Measurements from ENCODE around the gene MAFF.

Gene MAFF

DNA sequence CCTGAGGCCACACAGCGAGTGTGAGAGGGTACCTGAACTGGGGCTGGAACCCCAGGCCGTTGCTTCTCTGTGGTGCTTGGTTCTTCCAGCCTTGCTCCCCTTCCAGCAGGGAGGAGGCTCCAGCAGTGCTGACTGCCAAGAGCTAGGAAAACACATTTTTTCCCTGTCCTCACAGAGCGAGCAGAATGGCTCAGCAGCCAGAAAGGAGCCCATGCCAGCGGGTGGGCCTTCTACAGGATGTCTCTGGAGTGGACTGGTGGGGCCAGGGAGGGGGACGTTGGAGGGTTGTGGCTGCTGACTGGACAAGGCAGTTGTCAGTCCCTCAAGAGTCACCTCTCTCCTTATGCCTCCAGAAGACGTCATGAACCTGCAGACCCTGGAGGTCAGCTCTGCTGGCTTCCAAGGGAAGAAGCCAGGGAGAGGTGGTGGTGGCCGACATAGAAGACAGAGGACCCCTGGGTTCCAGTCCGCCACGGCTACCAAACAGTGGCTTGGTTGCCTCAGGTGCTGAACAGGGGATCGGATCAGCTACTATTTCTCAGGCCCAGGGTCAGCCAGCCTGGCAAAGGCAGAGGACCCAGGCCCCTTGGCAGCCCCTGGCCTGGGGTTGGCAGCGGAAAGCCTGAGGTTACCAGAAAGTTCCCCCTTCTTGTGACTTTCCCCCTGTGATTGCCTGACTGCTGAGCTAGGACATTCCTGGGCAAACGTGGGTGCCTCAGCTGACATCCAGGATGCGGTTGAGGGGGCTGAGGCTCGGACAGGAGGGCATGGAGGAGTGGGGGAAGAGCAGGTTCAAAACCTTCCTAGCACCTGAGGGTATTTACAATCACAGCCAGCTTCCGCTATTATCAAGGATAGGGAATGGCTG lies 3.7 kb downstream of the MAFF start:
- DNase-seq: no peak

DNA sequence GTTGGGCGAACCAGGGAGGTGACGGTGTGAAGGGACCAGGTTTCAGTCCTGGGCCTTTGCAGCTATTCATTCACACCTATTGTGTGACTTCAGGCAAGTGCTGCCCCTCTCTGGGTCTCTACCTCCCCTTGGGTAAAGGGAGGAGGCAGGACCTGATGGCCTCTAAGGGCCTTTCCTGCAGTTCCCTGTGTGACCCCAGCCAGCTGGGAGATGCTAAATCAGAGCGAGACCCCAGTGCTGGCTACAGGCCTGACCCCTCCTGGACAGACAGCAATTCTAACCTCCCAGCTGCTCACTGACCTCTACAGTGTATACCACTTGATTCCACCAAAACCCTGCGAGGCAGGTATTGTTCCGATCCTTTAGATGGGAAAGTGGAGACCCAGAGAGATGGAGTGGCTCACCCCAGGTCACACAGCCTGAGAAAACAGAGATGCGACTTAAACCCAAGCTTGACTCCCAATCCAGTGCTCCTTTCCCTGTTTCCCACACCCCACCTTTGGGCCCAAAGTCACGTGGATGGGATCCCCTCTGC lies 6.2 kb downstream of the MAFF start:
- no peak for DNase-seq

DNA sequence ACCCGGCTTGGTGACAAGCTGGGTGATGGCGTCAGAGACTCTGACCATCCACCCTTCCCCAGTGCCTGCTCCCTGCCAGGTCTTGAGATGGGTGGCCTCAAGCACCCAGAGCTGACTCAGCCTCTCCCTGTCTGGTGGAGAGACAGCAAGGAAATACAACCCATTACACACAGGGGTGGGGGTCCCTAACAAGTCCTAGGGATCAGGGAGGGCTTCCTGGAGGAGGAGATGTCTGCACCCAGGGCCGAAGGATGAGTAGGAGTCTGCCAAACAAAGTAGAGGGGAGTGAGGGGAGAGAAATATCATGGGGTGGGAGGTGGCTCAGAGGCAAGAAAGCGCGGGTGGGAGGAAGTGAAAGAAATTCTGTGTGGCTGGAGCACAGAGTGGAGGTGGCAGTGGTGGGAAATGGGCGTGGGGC lies 6.8 kb downstream of the MAFF start:
- DNase-seq: peak in 2 of 3 donors; percentile 55 to 57

DNA sequence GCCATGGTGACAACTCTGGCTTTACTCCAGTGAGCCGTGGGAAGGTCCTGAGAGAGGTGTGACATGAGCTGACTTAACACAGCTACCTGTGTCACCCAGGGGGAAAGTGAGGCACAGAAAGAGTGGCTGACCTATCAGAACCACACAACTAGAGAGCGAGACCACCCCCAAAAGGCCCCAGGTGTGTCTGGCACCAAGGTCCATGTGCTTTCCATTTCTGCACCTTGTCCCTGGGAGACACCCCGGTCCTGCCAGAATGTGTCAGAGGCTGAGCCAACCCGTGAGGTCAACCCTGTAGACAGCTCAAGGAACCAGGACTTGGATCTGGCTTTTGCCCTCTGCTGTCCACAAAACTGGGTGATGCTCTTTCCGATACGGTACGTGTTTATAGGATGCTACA lies 9.8 kb downstream of the MAFF start:
- no peak for DNase-seq

DNA sequence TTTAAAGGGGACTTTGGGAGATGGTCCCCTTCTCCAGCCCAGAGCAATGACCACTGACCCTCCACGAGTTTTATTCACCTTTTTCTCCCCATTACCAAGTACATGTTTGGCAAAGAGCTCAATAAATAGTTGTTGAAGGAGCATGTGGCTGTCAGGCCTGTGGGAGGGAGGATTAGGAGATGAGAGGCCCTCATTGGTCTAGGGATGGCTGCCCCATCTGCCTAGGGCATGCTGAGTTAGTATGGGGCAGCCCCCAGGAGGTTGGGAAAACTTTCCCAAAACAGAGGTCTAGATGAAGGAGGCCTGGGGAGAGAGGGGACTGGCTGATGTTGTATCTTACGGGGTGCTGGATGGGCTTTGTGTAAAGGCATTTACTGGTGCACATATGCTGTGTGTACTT lies 10.6 kb downstream of the MAFF start:
- DNase-seq: peak in 1 of 3 donors; percentile 33

DNA sequence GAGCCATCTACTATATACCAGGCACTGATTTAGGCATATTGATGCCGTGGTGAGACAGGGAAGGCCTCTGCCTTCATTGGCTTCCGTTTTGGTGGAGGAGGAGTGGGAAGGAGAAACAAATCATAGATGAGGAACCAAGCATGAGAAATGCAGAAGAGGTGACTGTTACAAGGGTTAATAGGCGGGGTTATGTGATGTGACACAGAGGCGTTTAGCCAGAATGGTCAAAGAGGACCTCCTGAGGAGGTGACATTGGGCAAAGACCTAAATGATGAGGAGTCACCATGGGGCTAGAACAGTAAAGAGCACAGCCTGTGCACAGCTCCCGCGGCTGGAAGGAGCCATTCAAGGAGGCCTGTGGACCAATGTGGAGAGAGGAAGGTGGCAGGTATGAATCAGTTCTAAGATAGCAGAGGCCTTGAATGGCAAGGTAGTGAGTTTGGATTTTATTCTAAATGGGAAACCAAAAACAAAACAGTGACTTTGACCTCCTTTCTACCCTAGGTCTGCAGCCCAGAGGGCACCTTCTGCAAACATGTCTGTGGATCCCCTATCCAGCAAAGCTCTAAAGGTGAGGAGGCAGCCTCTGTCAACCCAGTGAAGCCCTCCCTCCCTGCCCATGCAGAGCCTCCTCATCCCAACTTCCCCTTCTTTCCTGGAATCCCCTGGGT lies 11.7 kb downstream of the MAFF start:
- peak; percentile 85 to 93 (median 91) for DNase-seq

DNA sequence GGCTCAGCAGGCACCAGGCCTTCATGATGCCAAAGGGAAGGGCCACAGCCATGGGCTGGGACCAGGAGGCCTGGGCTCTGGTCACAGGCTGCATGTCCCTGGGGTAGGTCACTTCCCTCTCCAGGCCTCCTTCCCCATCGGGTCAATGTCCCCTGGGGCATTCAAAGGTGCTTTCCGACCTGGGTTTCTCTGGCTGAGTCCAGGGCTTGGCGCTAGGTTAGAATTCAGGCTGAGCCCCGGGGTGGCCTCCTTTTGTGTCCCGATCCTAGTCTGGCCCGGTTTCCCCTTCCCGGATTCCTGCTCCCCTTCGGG lies 12.2 kb downstream of the MAFF start:
- DNase-seq: peak; percentile 89 to 93 (median 93)

GRCh38 chr22:38214302-38215056 lies 12.7 kb downstream of the MAFF start:
- peak; percentile 53 to 79 (median 63) for DNase-seq

- DNase-seq: peak in 2 of 3 donors; percentile 45 to 46
Measured at GRCh38 chr22:38215156-38216038, 13.6 kb downstream of the MAFF start.

DNA sequence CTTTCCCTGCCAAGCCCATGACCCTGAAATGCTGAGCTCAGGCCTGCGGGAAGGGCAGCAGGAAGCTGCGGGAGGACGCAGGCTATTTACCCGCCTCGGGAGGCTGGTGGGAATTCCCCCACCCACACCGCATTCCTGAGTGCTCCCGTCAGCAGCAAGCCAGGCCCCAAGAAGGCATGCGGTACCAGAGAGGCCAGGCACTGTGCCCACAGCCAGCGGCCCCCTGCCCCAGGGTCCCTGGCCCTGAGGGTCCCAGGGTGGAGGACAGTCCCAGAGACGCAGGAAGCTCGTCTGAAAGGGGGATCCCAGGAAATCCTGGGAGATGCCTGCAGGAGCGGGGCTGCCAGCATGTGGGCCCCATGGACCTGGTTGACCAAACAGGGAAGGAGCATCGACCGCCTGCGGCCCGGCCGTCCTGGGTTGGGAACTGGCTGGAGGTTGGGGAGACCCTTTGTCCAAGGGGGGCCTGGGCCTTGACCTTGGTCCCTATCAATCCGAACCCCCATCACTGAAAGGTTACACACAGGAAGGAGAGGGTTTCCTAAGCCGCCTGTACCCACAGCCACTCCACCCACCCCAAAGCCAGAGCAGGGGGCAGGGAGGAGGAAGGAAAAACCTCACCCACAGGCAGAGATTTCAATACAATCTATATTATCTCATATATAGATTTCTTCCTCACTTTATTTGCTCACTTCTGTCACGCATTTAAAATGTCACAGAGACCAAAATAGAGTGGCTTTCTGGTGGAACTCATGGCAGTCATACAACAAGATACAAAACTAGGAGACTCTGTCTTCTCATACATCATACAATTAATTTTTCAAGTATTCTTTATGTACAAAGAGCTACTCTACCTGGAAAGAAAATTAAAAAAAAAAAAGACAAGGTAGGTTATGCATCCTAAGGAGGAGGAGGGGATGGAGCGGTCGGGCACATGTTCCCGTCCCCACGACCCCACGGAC lies 17.1 kb downstream of the MAFF start:
- DNase-seq: peak; percentile 93 to 97 (median 94)

- DNase-seq: no peak
Measured at GRCh38 chr22:38219632-38220031, 17.8 kb downstream of the MAFF start.

DNA sequence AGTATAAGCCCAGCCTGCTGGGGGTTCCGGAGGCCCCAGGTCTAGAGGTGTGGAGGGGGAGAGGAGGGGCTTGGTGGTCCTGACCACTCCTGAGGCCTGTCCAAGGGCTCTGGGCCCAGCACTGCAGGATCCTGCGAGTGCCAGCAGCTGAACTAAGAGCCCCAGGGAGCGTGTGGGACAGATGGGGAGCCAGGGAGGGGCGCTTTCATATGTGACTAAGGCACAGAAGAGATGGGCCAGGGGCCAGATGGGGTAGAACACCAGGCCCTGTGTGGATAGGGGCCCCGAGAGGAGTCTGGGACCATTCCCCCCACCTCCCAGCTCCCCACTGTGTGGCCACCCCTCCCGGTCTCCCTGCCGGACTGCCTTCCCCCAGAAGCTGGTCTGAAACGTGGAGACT lies 18.4 kb downstream of the MAFF start:
- DNase-seq: no peak

- no peak for DNase-seq
Measured at GRCh38 chr22:38220653-38221386, 19.0 kb downstream of the MAFF start.

GRCh38 chr22:38221407-38221806 lies 19.6 kb downstream of the MAFF start:
- no peak for DNase-seq

DNA sequence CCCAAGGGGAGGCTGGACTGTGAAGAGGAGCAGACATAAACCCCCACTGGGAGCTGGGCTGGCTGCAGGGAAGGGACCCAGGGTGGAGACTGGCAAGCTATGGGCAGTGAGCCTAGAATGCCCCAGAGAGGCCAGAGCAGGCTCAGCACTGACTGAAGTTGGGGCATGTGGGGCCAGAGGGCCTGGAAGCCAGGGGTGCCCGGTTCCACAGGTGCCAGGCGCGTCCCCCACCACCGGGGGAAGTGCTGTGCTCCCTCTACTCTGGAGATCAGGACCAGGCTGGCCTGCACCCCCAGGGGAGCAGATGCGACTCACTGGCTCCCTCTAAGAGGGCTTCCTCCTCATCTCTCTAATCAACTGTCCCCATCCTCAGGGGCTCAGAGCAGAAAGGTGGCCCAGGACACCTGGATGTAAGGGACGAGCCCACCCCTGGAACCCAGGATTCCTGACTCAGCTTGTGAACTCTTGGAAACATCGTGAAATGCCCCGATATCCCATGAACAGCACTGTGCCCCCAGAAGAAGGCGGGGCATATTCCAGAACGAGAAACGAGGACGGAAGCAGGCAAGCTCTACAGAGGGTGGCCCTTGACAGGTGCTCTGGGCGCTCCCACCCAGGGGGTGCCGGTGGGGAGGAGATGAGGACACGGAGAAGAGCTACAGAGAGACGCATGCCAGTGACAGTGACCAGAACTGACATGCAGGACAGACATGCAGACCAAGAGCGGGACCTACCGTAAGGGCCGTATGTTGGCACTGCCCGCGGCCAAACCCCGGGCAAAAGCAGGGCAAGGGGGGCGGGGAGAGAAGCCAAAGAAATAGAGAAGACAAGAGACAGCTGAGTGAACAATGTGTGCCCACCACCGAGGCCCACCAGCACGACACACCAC lies 20.4 kb downstream of the MAFF start:
- no peak for DNase-seq

GRCh38 chr22:38222797-38223119 lies 21.0 kb downstream of the MAFF start:
- no peak for DNase-seq

GRCh38 chr22:38223289-38223960 lies 21.6 kb downstream of the MAFF start:
- no peak for DNase-seq

DNA sequence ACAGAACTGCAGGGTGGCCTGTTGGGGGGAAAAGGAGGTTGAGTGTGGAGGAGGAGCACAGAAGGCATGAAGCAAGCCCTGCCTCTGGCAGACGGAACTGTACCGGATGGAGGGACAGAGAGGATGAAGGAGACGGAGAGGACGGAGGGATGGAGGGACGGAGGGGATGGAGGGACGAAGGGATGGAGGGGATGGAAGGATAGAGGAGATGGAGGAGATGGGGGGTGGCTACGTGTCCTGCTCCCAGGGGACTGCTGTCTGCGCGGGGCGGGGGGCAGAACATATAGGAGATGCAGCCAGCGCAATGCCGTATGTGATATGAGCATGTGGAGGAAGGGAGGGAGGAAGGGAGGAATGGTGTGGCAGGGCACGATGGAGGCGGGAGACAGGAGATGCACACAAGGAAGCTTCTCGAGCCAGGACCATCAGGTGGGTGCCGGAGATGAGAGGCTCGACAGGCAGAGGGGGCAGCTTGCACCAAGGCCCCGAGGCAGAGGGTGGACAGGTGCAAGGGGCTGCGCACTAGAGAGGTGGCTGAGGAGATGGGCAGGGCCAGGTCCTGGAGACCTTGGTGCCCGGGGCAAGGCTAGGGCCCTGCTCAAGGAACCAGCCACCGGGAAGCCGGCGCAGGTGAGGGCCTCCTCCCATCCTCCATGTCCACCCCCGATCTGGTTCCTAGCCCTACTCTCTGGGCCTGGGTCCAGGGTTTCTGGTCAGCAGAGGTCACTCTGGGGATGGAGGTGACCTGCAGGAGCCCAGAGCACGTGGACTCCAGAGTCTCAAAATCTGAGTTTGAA lies 25.3 kb downstream of the MAFF start:
- no peak for DNase-seq

Measured in suppressor macrophage treated with lipopolysaccharide for 1 hour (primary cell).